ENCODE measurements around the gene MADD. TPM values are rescaled to one million over a fixed set of nuclear protein-coding genes. Genes with fewer than 3 reads are reported as not detected.

The MADD gene
- total and polyA plus RNA-seq, 2 donors (not counting 1 experiment from before 2014, with no cell fraction given) = 56.8 to 108 TPM

- Histone ChIP-seq H3K9ac (ENCODE audit: low read length) (peak overlapping the region; percentile 81), H3K27ac (ENCODE audit: low read length in 2 of 2) (peak overlapping the region; percentile 56 to 92), H3K4me1 (ENCODE audit: control insufficient read depth in 2 of 2, insufficient read depth in 2 of 2, low read length in 2 of 2) (peaks cover 42 to 43% of the 10 kb centered on the region in 2 donors), H3K79me2 (ENCODE audit: control insufficient read depth, insufficient read depth, low read length) (peaks cover 53% of the 10 kb centered on the region), H3K27me3 (replicated peaks in 1 of 4; ENCODE audit: control extremely low read depth in 1 of 4, control insufficient read depth in 3 of 4, insufficient read depth in 4 of 4, low read length in 3 of 4) (no peaks in the 10 kb centered on the region), H2AFZ (ENCODE audit: insufficient read depth, low read depth, low read length, poor library complexity, severe bottlenecking) (peak overlapping the region; percentile 96), H3K4me2 (replicated peaks; ENCODE audit: low read depth, low read length, poor library complexity, severe bottlenecking) (peak overlapping the region; percentile 94), H3K36me3 (replicated peaks in 1 of 2; ENCODE audit: control extremely low read depth in 1 of 2, control insufficient read depth in 1 of 2, extremely low read depth in 1 of 2, insufficient read depth in 2 of 2, low read length in 1 of 2) (peaks cover 0 to 18% of the 10 kb centered on the region in 2 experiments), H3K4me3 (ENCODE audit: control extremely low read depth in 1 of 5, extremely low read depth in 1 of 5, insufficient read depth in 1 of 5, low read depth in 2 of 5, low read length in 4 of 5) (peak overlapping the region; percentile 54 to 89 (median 84)), H3K9me3 (ENCODE audit: control extremely low read depth in 1 of 3, control insufficient read depth in 2 of 3, insufficient read depth in 1 of 3, low read length in 2 of 3) (no peaks in the 10 kb centered on the region), H4K20me1 (ENCODE audit: control insufficient read depth, insufficient read depth, low read length, poor library complexity, severe bottlenecking) (peaks cover 42% of the 10 kb centered on the region)
- intact Hi-C loops (cut with micrococcal nuclease) = loop anchor here (2.0 kb wide), 1 partner anchor 496 kb away; the partner anchor contains the start of gene FNBP4
- CTCF ChIA-PET = interaction anchor here (0.9 to 2.1 kb wide), 8 partner anchors 12 to 183 kb away, joined by 3 to 8 read pairs (median 4); partner anchors contain the start of genes ACP2 and DDB2
- TF ChIP-seq CTCF (IDR thresholded peaks at IDR 0.05) = no peak
- no peak for TF ChIP-seq EZH2 (IDR thresholded peaks at IDR 0.05; ENCODE audit: borderline replicate concordance, insufficient read depth, low read depth, low read length, poor library complexity, severe bottlenecking)
- no peak for ATAC-seq (ENCODE audit: low read depth)
- Mint-ChIP-seq H3K4me1 (peaks cover 52% of the 10 kb centered on the region), H3K9me3 (ENCODE audit: insufficient read depth) (no peaks in the 10 kb centered on the region), H3K27ac (peak overlapping the region; percentile 86), H3K27me3 (no peaks in the 10 kb centered on the region), H3K4me3 (peak overlapping the region; percentile 89)
- 1% methylated on average over 13 of the region's 34 CpGs for WGBS (ENCODE audit: insufficient coverage)
- POLR2A ChIA-PET = interaction anchor here (0.6 to 1.4 kb wide), 5 partner anchors 22 to 651 kb away, joined by 3 to 4 read pairs (median 4); partner anchors contain the start of genes ACP2 and DDB2
- DNase-seq = peak; percentile 53
Observed at GRCh38 chr11:47270331-47271271, 668 bp downstream of the MADD start.

All from B cell (primary cell).